NAMALWA (cell line): ENCODE data around the gene HOXC9.

Source experiments
- DNase-seq: peaks from one replicate; pipeline ENCODE4 v3.0.0-alpha.2; 2015; ENCODE audit warnings: low spot score

The HOXC9 gene

GRCh38 chr12:54015018-54015931 is 15.3 kb downstream of the HOXC9 start:
- DNase-seq, result no peak

- DNase-seq, result no peak
These were observed 16.1 kb downstream of the HOXC9 start for GRCh38 chr12:54016051-54016450.

DNA sequence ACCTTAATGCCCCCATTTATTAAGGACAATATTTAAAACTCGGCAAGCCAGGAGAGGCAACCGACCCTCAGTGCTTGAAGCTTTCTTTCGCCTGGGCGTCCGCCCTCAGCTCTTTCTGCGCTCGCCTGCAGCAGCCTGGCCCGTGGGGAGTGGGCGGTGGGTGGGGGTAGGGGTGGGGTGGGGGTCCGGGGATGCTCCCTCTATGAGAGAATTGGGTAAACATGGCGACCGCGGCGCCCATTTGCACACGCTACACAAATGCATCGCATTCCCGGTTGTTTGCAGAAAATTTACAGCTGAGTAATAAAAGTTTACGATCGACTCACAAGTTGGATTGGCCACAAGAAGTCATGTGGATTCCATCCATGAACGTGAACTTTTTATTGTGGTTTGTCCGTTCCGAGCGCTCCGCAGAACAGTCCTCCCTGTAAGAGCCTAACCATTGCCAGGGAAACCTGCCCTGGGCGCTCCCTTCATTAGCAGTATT is 16.6 kb downstream of the HOXC9 start:
- no peak for DNase-seq

DNA sequence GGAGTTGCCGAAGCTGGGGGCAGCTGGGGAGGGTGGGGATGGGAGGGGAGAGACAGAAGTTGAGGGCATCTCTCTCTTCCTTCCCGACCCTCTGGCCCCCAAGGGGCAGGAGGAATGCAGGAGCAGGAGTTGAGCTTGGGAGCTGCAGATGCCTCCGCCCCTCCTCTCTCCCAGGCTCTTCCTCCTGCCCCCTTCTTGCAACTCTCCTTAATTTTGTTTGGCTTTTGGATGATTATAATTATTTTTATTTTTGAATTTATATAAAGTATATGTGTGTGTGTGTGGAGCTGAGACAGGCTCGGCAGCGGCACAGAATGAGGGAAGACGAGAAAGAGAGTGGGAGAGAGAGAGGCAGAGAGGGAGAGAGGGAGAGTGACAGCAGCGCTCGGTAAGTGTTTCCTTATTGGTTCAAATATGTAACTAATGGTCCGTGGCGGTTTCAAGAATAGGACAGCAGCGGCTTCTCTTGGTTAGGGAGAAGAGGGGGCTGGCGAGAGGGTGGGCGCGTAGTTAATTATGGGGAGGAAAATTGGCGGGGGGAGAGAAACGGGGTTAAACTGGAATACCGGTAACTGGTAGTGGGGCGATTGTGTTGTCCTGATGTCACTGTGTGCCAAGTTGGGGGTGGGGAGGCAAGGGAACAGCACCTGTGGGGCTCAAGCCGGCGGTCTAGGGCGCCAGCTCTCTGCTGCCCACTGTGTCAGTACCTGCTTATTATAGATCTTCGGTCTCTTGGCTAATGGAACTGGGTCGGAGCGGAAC is 17.2 kb downstream of the HOXC9 start:
- DNase-seq, result peak; percentile 54

- DNase-seq, result peak; percentile 96
These were observed 18.0 kb downstream of the HOXC9 start for GRCh38 chr12:54017878-54018467.

GRCh38 chr12:54018468-54018984 is 18.6 kb downstream of the HOXC9 start:
- DNase-seq, result no peak

DNA sequence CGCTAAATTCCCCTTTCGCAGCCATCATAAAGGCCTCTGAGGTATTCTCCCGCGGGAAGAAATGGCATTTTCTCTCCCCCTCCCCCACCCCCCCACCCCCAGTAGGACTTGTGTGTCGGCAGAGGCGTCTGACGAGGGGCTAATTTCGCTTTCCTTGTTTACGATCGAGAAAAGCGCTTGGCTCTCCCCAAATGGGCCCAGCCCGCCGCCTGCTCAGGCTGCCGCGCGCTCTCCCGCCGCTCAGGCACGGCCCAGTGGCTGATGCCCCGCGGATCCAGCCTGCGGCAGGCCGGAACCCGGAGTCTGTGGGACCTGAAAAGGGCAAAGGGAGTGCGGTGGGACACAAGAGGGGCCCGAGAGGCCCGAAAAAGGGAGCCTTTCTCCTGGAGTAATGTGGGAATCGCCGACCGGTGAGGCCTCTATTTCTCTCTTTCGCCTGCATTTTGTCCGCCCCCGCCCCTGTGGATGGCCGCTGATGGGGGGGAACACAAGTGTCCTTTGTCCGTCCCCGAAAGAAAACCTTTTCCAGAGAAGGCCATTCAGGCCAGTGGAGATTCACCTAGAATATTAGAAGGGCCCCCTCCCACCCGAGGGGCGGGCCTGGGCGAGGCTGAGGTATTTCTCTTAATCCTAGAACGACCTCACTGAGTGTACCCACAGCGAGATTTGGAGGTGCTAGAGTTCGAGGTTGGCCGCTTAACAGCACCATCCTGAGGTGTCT is 19.3 kb downstream of the HOXC9 start:
- DNase-seq, result no peak

- DNase-seq, result no peak
These were observed 20.1 kb downstream of the HOXC9 start for GRCh38 chr12:54019924-54020590.

GRCh38 chr12:54020591-54021405 is 20.8 kb downstream of the HOXC9 start:
- DNase-seq, result no peak

GRCh38 chr12:54021432-54022013 is 21.6 kb downstream of the HOXC9 start:
- no peak for DNase-seq

GRCh38 chr12:54022960-54023884 is 23.3 kb downstream of the HOXC9 start:
- no peak for DNase-seq

DNA sequence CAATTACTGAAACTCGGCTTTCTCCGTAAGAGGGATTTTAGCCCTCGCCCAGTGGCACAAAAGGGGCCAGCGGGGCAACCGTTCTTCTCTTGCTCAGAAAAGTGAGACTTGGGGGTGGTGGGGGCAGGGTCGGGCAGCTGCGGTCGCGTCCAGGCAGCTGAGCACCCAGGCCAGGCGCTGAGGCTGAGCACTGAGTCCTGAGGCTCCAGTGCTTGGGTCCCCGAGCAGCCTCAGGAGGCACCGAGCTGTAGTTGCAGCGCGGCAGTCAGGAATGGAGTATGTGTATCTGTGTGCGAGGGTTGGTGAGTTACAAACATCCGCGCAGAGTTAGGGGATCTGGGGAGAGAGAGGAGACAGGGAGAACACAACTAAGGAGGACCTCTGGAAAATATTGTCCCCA is 24.2 kb downstream of the HOXC9 start:
- no peak for DNase-seq

- no peak for DNase-seq
These were observed 24.8 kb downstream of the HOXC9 start for GRCh38 chr12:54024581-54025305.

- no peak for DNase-seq
These were observed 25.8 kb downstream of the HOXC9 start for GRCh38 chr12:54025499-54026405.

DNA sequence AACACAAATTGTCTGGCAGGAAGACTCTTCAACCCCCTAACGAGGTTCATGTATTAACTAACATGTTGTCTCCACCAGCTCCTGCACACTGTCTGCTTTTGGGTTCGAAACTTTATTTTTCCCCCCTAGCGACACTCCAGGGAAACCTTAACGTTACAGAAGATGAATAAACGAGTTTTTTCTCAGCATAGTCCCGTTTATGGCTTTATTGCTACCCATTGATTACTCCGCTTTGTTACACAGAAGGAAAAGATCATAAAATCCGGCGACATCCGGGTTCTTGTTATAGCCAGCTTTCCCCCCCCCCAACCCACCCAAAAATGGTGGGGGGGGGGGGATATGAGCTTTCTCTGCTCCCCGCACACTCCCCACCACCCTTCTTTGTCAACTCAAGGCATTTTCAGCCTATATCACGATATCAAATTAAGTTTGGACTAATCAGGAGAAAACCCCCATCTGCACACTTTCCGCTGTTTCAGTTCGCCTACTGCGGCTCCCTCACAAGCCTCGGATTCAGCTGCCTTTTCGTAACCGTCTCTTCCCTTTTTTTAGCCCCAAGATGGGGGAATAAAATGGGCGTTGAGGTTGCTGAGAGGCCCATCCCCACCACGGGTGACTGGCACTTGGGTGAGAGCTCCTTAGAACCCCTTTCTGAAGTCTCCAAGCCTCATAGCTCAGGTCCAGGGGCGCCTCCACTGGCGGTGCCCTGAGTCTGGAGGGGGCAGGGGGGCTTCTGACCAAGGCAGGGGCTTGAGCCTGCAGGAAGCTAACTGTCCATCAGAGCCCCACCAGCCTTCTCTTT is 26.9 kb downstream of the HOXC9 start:
- no peak for DNase-seq

GRCh38 chr12:54027442-54027786 is 27.5 kb downstream of the HOXC9 start:
- DNase-seq, result no peak
